Measurements from ENCODE around the gene UTY. TPM values are rescaled to one million over a fixed set of nuclear protein-coding genes. Genes with fewer than 3 reads are reported as not detected.
"Not testable (repeated sequence)": the region's sequence is repeated elsewhere in the genome, so short reads cannot be mapped to it uniquely, and the experiment has no call there.

Gene UTY
- total RNA-seq, 4 donors from 2014 or later = 0.06 to 48.8 (median 32.9) TPM; not detected in 1

DNA sequence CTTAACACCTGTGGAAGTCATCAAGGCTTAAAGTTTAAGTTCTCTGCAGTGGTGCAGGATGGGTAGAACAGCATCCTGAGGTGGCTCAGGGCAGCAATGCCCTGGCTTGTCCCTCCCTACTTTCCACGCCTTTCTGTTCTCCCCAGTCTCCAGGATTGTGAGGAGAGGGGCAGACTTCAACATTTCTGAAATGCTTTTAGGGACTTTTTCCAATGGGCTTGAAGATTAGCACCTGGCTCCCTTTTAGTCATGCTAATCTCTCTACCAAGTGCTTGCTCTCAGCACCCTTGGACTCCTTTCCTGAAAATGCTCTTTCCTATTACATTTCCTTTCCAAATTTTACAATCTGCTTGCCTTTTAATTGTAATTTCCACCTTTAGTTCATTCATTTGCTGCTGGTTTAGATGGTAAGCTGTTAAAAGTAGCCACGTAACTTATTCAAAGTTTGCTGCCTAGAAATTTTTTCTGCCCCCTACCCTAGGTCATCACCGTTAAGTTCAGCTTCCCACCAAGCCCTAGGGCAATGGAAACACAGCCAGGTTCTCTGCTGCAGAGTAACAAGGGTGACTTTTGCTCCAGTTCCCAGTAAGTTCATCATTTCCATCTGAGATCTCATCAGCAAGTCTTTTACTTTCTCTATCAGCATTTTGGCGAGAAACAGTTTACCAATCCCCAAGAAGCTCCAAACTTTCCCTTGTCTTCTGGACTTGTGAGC is 183.5 kb downstream of the UTY start:
- no peaks in the 10 kb centered on the region for H3K27me3 ChIP-seq
- H3K9me3 ChIP-seq = no peaks in the 10 kb centered on the region
- no peak for TF ChIP-seq CTCF (IDR thresholded peaks at IDR 0.05)
- no peak for TF ChIP-seq POLR2A (IDR thresholded peaks at IDR 0.05)
- no peak overlapping the region for H3K27ac ChIP-seq
- WGBS, 2 donors = 100% methylated on average over 3 of the region's 4 CpGs; no CpG with 5 or more reads in 1 of the 2 donors
- intact Hi-C loops (cut with DNase I) = no loop called here
- no peak for DNase-seq
- H3K4me1 ChIP-seq = no peaks in the 10 kb centered on the region
- peaks cover 0 to 93% (median 0%) of the 10 kb centered on the region in 3 donors for H3K36me3 ChIP-seq
- no peak overlapping the region for H3K4me3 ChIP-seq

- Histone ChIP-seq H3K27me3 (no peaks in the 10 kb centered on the region), H3K4me1 (no peaks in the 10 kb centered on the region), H3K9me3 (no peaks in the 10 kb centered on the region), H3K27ac (no peak overlapping the region), H3K4me3 (no peak overlapping the region), H3K36me3 (peaks cover 0 to 96% (median 0%) of the 10 kb centered on the region in 3 donors)
- TF ChIP-seq POLR2A (IDR thresholded peaks at IDR 0.05) (no peak), CTCF (IDR thresholded peaks at IDR 0.05) (no peak)
- DNase-seq = no peak
- intact Hi-C loops (cut with DNase I) = no loop called here
- WGBS, 2 donors = 80% methylated on average over 2 of the region's 2 CpGs; no CpG with 5 or more reads in 1 of the 2 donors
These were observed 184.8 kb downstream of the UTY start for GRCh38 chrY:13295026-13295425.

- 67% methylated on average over 1 of the region's 1 CpG; no CpG with 5 or more reads in 1 of the 2 donors for WGBS, 2 donors
- Histone ChIP-seq H3K4me1 (no peaks in the 10 kb centered on the region), H3K4me3 (no peak overlapping the region), H3K27ac (no peak overlapping the region), H3K36me3 (peaks cover 0 to 99% (median 0%) of the 10 kb centered on the region in 3 donors), H3K9me3 (peaks cover 0 to 13% (median 0%) of the 10 kb centered on the region in 3 donors), H3K27me3 (no peaks in the 10 kb centered on the region)
- TF ChIP-seq POLR2A (IDR thresholded peaks at IDR 0.05) = no peak
- no peak for TF ChIP-seq CTCF (IDR thresholded peaks at IDR 0.05)
- no peak for DNase-seq
- intact Hi-C loops (cut with DNase I) = no loop called here
These were observed 188.6 kb downstream of the UTY start for GRCh38 chrY:13291199-13291598.

DNA sequence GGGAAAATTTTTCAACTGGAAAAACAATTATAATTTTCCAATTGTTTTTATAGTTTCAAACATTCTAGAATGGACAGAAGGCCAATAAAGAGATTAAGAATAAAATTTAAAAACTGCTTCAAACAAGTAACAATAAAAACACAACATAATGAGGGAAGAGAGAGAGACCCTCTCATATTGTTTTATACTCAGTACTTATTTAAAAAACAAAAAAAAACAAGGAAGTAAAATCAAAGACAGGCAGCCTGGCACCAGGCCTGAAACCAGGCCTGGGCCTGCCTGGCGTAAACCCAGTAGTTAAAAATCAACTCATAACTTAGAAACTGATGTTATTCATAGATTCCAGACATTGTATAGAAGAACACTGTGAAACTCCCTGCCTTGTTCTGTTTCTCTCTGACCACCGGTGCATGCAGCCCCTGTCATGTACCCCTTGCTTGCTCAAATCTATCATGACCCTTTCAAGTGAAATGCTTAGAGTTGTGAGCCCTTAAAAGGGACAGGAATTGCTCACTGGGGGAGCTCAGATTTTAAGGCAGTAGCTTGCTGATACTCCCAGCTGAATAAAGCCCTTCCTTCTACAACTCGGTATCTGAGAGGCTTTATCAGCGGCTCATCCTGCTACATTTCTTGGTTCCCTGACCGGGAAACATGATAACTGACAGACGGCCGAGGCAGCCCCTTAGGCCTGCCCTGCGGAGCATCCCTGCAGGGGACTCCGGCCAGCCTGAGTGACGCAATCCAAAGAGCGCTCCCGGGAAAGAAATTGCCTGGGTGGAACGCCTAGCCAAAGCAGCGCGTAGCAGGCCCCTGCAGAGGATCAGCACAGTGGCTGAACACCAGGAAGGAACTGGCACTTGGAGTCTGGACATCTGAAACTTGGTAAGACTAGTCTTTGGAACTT is 197.4 kb downstream of the UTY start:
- peak overlapping the region in 1 of 4 donors; percentile 33 for H3K27ac ChIP-seq
- H3K27me3 ChIP-seq; DNase-seq; H3K9me3 ChIP-seq; H3K4me3 ChIP-seq; intact Hi-C loops (cut with DNase I): not testable (repeated sequence)
- peaks cover 0 to 20% (median 0%) of the 10 kb centered on the region in 3 donors for H3K4me1 ChIP-seq
- H3K36me3 ChIP-seq = peaks cover 0 to 46% (median 0%) of the 10 kb centered on the region in 3 donors
- whole genome bisulfite sequencing, 2 donors = 3% methylated on average over 2 of the region's 15 CpGs; no CpG with 5 or more reads in 1 of the 2 donors

DNA sequence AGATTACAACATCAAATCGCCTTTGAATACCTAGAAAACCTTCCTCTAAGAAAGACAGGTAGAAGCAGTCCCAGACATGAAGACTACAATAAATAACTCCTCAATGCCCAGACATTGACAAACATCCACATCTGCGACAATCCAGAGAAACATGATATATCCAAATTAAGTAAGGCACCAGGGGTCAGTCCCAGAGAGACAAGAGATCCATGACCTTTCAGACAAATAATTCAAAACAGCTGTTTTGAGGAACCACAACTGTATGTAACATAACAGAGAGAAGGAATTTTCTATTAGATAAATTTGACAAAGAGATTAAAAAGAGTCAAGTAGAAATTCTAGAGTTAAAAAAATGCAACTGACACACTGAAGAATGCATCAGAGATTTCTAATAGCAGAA is 200.3 kb downstream of the UTY start:
- H3K27ac ChIP-seq = no peak overlapping the region
- TF ChIP-seq CTCF (IDR thresholded peaks at IDR 0.05) (no peak), POLR2A (IDR thresholded peaks at IDR 0.05) (no peak)
- H3K9me3 ChIP-seq = no peaks in the 10 kb centered on the region
- H3K4me3 ChIP-seq = no peak overlapping the region
- H3K36me3 ChIP-seq = peaks cover 0 to 30% (median 0%) of the 10 kb centered on the region in 3 donors
- WGBS, 2 donors = 94% methylated on average over 2 of the region's 2 CpGs; no CpG with 5 or more reads in 1 of the 2 donors
- intact Hi-C loops (cut with DNase I) = no loop called here
- no peak for DNase-seq
- H3K27me3 ChIP-seq = no peaks in the 10 kb centered on the region
- H3K4me1 ChIP-seq = peaks cover 0 to 20% (median 0%) of the 10 kb centered on the region in 3 donors
